B cell (primary cell): Measurements from ENCODE around the gene MAFF. TPM values are rescaled to one million over a fixed set of nuclear protein-coding genes. Genes with fewer than 3 reads are reported as not detected.

Source experiments
- ATAC-seq: fragments of 200-7000 bp; cut with Tn5 transposase; one replicate; pipeline ENCODE4 v1.10.0; 2021; ENCODE audit warnings: low read depth, mild to moderate bottlenecking, moderate number of reproducible peaks, moderate library complexity
- CTCF ChIA-PET: fragments of 350-600 bp; sonication (Branson Sonifier 250); formaldehyde crosslinking; loops from one replicate; lab custom pipeline; 2021; ENCODE audit warnings: antibody characterized with exemption, inconsistent platforms; lab: Charles Lee
- POLR2A ChIA-PET: fragments of 350-600 bp; sonication (Branson Sonifier 250); formaldehyde crosslinking; loops from one replicate; lab custom pipeline; 2021; ENCODE audit warnings: antibody characterized with exemption; lab: Charles Lee
- DNase-seq: peaks from one replicate; pipeline ENCODE4 v3.0.0; 2013
- H2AFZ ChIP-seq: 2 replicates; pipeline ENCODE4 v1.6.1; 2012; ENCODE audit warnings: mild to moderate bottlenecking, low read depth, low read length; ENCODE audit not compliant: insufficient read depth, poor library complexity, severe bottlenecking
- H3K27ac ChIP-seq, 2 donors: 1 replicate in 1 of 2; 2 replicates in 1 of 2; pipeline ENCODE4 v1.5.1; 2012 to 2013; ENCODE audit warnings: low read length in 2 of 2, mild to moderate bottlenecking in 2 of 2, moderate library complexity in 1 of 2
- H3K27me3 ChIP-seq, 4 experiments: fragments of 200-600 bp in 1 of 4; sonication (generic) in 1 of 4; replicated peaks in 1 of 4; 1 replicate in 2 of 4; 2 replicates in 2 of 4; pipeline versions ENCODE4 v1.6.1 to v1.7.0; 2013 to 2016; ENCODE audit warnings: low read length in 3 of 4, mild to moderate bottlenecking in 2 of 4, mixed read lengths in 1 of 4, moderate library complexity in 1 of 4; ENCODE audit not compliant: insufficient read depth in 4 of 4, control insufficient read depth in 3 of 4; ENCODE audit errors: control extremely low read depth in 1 of 4
- H3K36me3 ChIP-seq, 2 experiments: replicated peaks in 1 of 2; 1 replicate in 1 of 2; 2 replicates in 1 of 2; pipeline versions ENCODE4 v1.6.1 to v1.7.1; 2013; ENCODE audit warnings: low read length in 1 of 2; ENCODE audit not compliant: insufficient read depth in 2 of 2, control insufficient read depth in 1 of 2; ENCODE audit errors: control extremely low read depth in 1 of 2, extremely low read depth in 1 of 2
- H3K4me1 ChIP-seq, 2 donors: fragments of 200-600 bp in 1 of 2; sonication (generic) in 1 of 2; 1 replicate in 1 of 2; 2 replicates in 1 of 2; pipeline versions ENCODE4 v1.5.1 to v1.6.1; 2013 to 2017; ENCODE audit warnings: low read length in 2 of 2; ENCODE audit not compliant: control insufficient read depth in 2 of 2, insufficient read depth in 2 of 2
- H3K4me2 ChIP-seq: replicated peaks from 2 replicates; pipeline ENCODE3; 2012; ENCODE audit warnings: mild to moderate bottlenecking, low read depth, low read length; ENCODE audit not compliant: poor library complexity, severe bottlenecking
- H3K4me3 ChIP-seq, 5 experiments: fragments of 200-600 bp in 1 of 5; sonication (generic) in 1 of 5; 1 replicate in 3 of 5; 2 replicates in 2 of 5; pipeline versions ENCODE4 v1.5.1 to v1.7.0; 2011 to 2016; ENCODE audit warnings: low read length in 4 of 5, mild to moderate bottlenecking in 4 of 5, low read depth in 2 of 5, control low read depth in 1 of 5, moderate library complexity in 1 of 5; ENCODE audit not compliant: insufficient read depth in 1 of 5; ENCODE audit errors: control extremely low read depth in 1 of 5, extremely low read depth in 1 of 5
- H3K79me2 ChIP-seq: fragments of 200-600 bp; sonication (generic); one replicate; pipeline ENCODE4 v1.6.0; 2016; ENCODE audit warnings: low read length; ENCODE audit not compliant: control insufficient read depth, insufficient read depth
- H3K9ac ChIP-seq: fragments of 200-600 bp; sonication (generic); 2 replicates; pipeline ENCODE4 v1.6.1; 2017; ENCODE audit warnings: mild to moderate bottlenecking, low read length, moderate library complexity
- H3K9me3 ChIP-seq, 3 donors: one replicate each; pipeline versions ENCODE4 v1.6.1 to v1.7.1; 2013; ENCODE audit warnings: low read length in 2 of 3; ENCODE audit not compliant: control insufficient read depth in 2 of 3, insufficient read depth in 1 of 3; ENCODE audit errors: control extremely low read depth in 1 of 3
- H4K20me1 ChIP-seq: 2 replicates; pipeline ENCODE4 v1.6.0; 2012; ENCODE audit warnings: mild to moderate bottlenecking, low read length; ENCODE audit not compliant: insufficient read depth, control insufficient read depth, poor library complexity, severe bottlenecking
- H3K27ac Mint-ChIP-seq: one replicate; pipeline ENCODE4 v1.8.0; 2021; ENCODE audit warnings: mixed read lengths
- H3K27me3 Mint-ChIP-seq: one replicate; pipeline ENCODE4 v1.8.0; 2021; ENCODE audit warnings: mixed read lengths
- H3K4me1 Mint-ChIP-seq: one replicate; pipeline ENCODE4 v1.8.0; 2021; ENCODE audit warnings: mixed read lengths
- H3K4me3 Mint-ChIP-seq: one replicate; pipeline ENCODE4 v1.8.0; 2021; ENCODE audit warnings: mixed read lengths
- H3K9me3 Mint-ChIP-seq: one replicate; pipeline ENCODE4 v1.8.0; 2022; ENCODE audit warnings: mixed read lengths; ENCODE audit not compliant: insufficient read depth
- EZH2 ChIP-seq: IDR thresholded peaks from 2 replicates; pipeline ENCODE4 v1.6.1; 2012; ENCODE audit warnings: borderline replicate concordance, low read depth, mild to moderate bottlenecking, moderate library complexity, low read length; ENCODE audit not compliant: insufficient read depth, poor library complexity, severe bottlenecking
- WGBS: methylation state at CpG from one replicate; pipeline ENCODE4 v1.1.5; 2013; ENCODE audit warnings: missing lambda C conversion rate; ENCODE audit not compliant: insufficient coverage; 5-methylcytosine and 5-hydroxymethylcytosine counted together
- intact Hi-C: fragments of 100-400 bp; cut with micrococcal nuclease; formaldehyde crosslinking; loops from one replicate; pipeline ENCODE4 v1.10.0; 2022
- polyA plus RNA-seq: library from polyadenylated mRNA; depleted of rRNA; stranded (reverse); fragments of >200 nt; gene quantifications from 2 replicates; pipeline ENCODE4 v1.2.3, GENCODE V29; 2012
- total RNA-seq, 2 donors: library from RNA; stranded (reverse); fragments of 120-200 nt in 1 of 2; gene quantifications; 1 replicate in 1 of 2; 2 replicates in 1 of 2; pipeline versions ENCODE4 v1.2.3 to v1.2.4, GENCODE V29; 2013 to 2022
- TF ChIP-seq, protein P1 (sequence below): fragments of 200-600 bp; IDR thresholded peaks from one replicate; pipeline ENCODE4 v1.8.0; 2022; ENCODE audit warnings: antibody characterized with exemption, mild to moderate bottlenecking

Gene MAFF
- total and polyA plus RNA-seq, 2 donors (not counting 1 experiment from before 2014, with no cell fraction given), result 5.3 to 18.0 TPM

DNA sequence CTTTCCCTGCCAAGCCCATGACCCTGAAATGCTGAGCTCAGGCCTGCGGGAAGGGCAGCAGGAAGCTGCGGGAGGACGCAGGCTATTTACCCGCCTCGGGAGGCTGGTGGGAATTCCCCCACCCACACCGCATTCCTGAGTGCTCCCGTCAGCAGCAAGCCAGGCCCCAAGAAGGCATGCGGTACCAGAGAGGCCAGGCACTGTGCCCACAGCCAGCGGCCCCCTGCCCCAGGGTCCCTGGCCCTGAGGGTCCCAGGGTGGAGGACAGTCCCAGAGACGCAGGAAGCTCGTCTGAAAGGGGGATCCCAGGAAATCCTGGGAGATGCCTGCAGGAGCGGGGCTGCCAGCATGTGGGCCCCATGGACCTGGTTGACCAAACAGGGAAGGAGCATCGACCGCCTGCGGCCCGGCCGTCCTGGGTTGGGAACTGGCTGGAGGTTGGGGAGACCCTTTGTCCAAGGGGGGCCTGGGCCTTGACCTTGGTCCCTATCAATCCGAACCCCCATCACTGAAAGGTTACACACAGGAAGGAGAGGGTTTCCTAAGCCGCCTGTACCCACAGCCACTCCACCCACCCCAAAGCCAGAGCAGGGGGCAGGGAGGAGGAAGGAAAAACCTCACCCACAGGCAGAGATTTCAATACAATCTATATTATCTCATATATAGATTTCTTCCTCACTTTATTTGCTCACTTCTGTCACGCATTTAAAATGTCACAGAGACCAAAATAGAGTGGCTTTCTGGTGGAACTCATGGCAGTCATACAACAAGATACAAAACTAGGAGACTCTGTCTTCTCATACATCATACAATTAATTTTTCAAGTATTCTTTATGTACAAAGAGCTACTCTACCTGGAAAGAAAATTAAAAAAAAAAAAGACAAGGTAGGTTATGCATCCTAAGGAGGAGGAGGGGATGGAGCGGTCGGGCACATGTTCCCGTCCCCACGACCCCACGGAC is 17.1 kb downstream of the MAFF start:
- H3K4me3 Mint-ChIP-seq, result no peak overlapping the region
- intact Hi-C loops, result no loop called here
- no peaks in the 10 kb centered on the region for H3K27me3 ChIP-seq
- POLR2A ChIA-PET, result interaction anchor here (0.6 kb wide), 1 partner anchor 350 kb away, joined by 5 read pairs; no protein-coding TSS in a partner anchor
- H3K9ac ChIP-seq, result no peak overlapping the region
- H3K27ac ChIP-seq, result no peak overlapping the region
- H3K36me3 ChIP-seq, result no peaks in the 10 kb centered on the region
- no peak overlapping the region for H3K4me2 ChIP-seq
- no peak overlapping the region for H2AFZ ChIP-seq
- 64% methylated on average over 13 of the region's 25 CpGs for WGBS
- peaks cover 3 to 9% of the 10 kb centered on the region in 2 donors for H3K4me1 ChIP-seq
- peaks cover 0 to 4% (median 0%) of the 10 kb centered on the region in 3 donors for H3K9me3 ChIP-seq
- DNase-seq (no peak), ATAC-seq (no peak)
- no peak overlapping the region for H3K4me3 ChIP-seq
- no peaks in the 10 kb centered on the region for H3K9me3 Mint-ChIP-seq
- no peaks in the 10 kb centered on the region for H3K27me3 Mint-ChIP-seq
- no peaks in the 10 kb centered on the region for H4K20me1 ChIP-seq
- no peaks in the 10 kb centered on the region for H3K79me2 ChIP-seq
- H3K27ac Mint-ChIP-seq, result no peak overlapping the region
- CTCF ChIA-PET, result no interaction called here
- TF ChIP-seq, protein P1, sequence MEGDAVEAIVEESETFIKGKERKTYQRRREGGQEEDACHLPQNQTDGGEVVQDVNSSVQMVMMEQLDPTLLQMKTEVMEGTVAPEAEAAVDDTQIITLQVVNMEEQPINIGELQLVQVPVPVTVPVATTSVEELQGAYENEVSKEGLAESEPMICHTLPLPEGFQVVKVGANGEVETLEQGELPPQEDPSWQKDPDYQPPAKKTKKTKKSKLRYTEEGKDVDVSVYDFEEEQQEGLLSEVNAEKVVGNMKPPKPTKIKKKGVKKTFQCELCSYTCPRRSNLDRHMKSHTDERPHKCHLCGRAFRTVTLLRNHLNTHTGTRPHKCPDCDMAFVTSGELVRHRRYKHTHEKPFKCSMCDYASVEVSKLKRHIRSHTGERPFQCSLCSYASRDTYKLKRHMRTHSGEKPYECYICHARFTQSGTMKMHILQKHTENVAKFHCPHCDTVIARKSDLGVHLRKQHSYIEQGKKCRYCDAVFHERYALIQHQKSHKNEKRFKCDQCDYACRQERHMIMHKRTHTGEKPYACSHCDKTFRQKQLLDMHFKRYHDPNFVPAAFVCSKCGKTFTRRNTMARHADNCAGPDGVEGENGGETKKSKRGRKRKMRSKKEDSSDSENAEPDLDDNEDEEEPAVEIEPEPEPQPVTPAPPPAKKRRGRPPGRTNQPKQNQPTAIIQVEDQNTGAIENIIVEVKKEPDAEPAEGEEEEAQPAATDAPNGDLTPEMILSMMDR, result no peak
- no peak for TF ChIP-seq EZH2
- H3K4me1 Mint-ChIP-seq, result peaks cover 9% of the 10 kb centered on the region

DNA sequence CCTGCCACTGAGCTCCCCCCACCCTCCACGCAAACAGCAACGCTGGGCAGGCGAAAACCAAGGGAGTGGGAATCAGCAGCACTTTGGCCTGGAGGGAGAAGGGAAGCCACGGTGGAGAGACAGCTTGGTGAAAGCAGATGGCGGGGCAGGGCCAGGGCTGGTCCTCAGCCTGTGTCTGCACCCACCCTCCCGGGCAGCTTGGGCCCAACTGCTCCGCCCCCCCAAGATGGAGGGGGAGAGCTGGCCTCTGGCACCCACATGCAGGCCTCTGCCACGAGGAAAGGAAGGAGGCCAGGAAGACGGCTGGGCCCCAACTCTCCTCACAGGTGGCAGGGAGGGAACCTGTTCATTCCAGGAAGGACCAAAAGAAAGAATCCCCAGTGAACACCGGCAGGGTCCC is 17.8 kb downstream of the MAFF start:
- Mint-ChIP-seq H3K27me3 (no peaks in the 10 kb centered on the region), H3K9me3 (no peaks in the 10 kb centered on the region), H3K27ac (no peak overlapping the region), H3K4me3 (no peak overlapping the region), H3K4me1 (peaks cover 4% of the 10 kb centered on the region)
- ChIA-PET POLR2A (interaction anchor here (0.6 kb wide), 1 partner anchor 351 kb away, joined by 5 read pairs; no protein-coding TSS in a partner anchor), CTCF (no interaction called here)
- Histone ChIP-seq H3K4me1 (peaks cover 0 to 5% of the 10 kb centered on the region in 2 donors), H3K4me3 (no peak overlapping the region), H3K27me3 (no peaks in the 10 kb centered on the region), H3K4me2 (no peak overlapping the region), H4K20me1 (no peaks in the 10 kb centered on the region), H3K79me2 (no peaks in the 10 kb centered on the region), H3K36me3 (no peaks in the 10 kb centered on the region), H3K9me3 (no peaks in the 10 kb centered on the region), H3K9ac (no peak overlapping the region), H3K27ac (no peak overlapping the region), H2AFZ (no peak overlapping the region)
- DNase-seq, result no peak
- 87% methylated on average over 6 of the region's 10 CpGs for WGBS
- ATAC-seq, result no peak
- intact Hi-C loops, result no loop called here
- TF ChIP-seq, protein P1, result no peak
- TF ChIP-seq EZH2, result no peak
